ENCODE results near the gene ZNF407.
"Not testable (repeated sequence)": the region's sequence is repeated elsewhere in the genome, so short reads cannot be mapped to it uniquely, and the experiment has no call there.

The ZNF407 gene

GRCh38 chr18:75083761-75084160 lies 486.1 kb downstream of the ZNF407 start:
- no peaks in the 10 kb centered on the region for H3K9me3 ChIP-seq (ENCODE audit: control insufficient read depth, low read length)

DNA sequence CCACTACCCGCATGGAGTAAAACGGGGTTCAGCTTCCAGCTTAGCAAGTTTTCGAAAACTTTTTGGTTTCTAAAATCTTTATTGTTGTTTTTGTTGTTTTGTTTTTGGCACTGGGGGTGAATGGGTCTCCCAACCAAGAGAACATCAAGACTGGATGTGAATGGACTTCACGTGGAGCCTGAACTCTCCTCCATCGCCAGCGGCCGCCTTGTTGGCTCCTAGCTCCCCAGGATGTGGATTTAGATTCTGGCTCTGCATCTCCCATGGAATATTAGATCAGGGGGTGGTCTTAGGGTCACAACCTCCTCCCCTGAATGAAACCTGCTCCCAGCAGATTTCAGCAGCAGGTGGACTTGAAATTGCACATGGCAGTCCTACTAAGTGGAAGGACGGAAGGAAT lies 488.0 kb downstream of the ZNF407 start:
- not testable (repeated sequence) for H3K36me3 ChIP-seq (ENCODE audit: control insufficient read depth, insufficient read depth, low read length); H2AFZ ChIP-seq; H3K9ac ChIP-seq; H3K79me2 ChIP-seq; H3K4me1 ChIP-seq; H3K4me3 ChIP-seq (ENCODE audit: low read depth, low read length); H3K4me2 ChIP-seq (ENCODE audit: low read length); H3K27me3 ChIP-seq (ENCODE audit: control insufficient read depth, insufficient read depth, low read length); H3K9me3 ChIP-seq (ENCODE audit: control insufficient read depth, low read length); H3K27ac ChIP-seq

More at GRCh38 chr18:75083761-75084160, 486.1 kb downstream of the ZNF407 start:
- H3K36me3 ChIP-seq (ENCODE audit: control insufficient read depth, insufficient read depth, low read length), result no peaks in the 10 kb centered on the region
- H3K27me3 ChIP-seq (ENCODE audit: control insufficient read depth, insufficient read depth, low read length), result no peaks in the 10 kb centered on the region
- no peak overlapping the region for H3K9ac ChIP-seq
- H3K4me3 ChIP-seq (ENCODE audit: low read depth, low read length), result no peak overlapping the region
- H3K4me1 ChIP-seq, result no peaks in the 10 kb centered on the region
- H3K79me2 ChIP-seq, result no peaks in the 10 kb centered on the region
- H3K4me2 ChIP-seq (ENCODE audit: low read length), result no peak overlapping the region
- H2AFZ ChIP-seq, result no peak overlapping the region
- H3K27ac ChIP-seq, result no peak overlapping the region
- no peak for TF ChIP-seq CTCF (IDR thresholded peaks at IDR 0.05)

- TF ChIP-seq CTCF (IDR thresholded peaks at IDR 0.05), result no peak
- no peak overlapping the region for H3K9ac ChIP-seq
Measured at GRCh38 chr18:75086494-75087034, 488.9 kb downstream of the ZNF407 start.

DNA sequence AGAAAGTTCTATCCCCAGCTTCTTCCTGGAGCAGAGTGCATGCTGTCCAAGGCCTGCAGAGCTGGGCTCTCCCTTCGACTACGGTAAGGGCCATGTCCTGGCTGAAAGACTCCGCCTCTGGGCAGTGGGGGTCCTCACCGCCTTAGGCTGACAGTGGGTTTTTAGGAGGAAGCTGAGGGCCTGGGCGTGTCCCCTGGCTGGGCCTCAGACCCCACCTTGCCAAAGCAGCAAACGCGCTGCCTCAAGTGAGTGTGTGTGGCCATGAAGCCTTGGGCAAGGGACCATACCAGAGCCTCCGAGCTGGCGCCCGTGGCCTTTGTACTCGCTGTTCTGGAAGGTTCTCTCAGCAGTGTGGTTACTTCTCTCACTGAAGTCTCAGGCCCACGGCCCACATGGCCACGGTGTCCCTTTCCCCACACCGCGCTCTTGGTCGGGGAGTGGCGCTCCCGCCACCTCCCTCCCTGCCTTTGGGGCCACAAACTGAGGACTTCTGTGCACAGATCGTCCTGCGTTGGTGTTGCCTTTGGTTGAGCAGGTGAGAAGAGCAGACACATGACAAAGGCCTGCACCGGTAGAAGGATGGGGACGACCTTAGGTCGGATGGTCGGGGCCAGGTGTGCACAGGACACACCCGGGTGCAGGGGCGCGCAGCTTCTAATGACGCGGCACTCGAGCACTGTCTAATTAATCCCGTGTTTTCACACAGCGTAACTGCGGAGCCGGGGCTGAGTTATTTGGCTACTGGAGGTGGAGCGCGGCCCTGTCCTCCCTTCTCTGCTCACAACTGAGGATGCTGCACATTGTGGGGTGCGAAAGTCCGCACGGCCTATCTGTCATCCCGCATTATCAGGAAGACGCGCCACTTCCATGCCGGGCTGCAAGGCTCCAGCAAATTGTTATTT lies 489.7 kb downstream of the ZNF407 start:
- TF ChIP-seq CTCF (IDR thresholded peaks at IDR 0.05), result no peak
- Histone ChIP-seq H3K36me3 (ENCODE audit: control insufficient read depth, insufficient read depth, low read length) (no peaks in the 10 kb centered on the region), H3K4me1 (no peaks in the 10 kb centered on the region), H3K4me3 (ENCODE audit: low read depth, low read length) (no peak overlapping the region), H2AFZ (no peak overlapping the region), H3K27me3 (ENCODE audit: control insufficient read depth, insufficient read depth, low read length) (no peaks in the 10 kb centered on the region), H3K79me2 (no peaks in the 10 kb centered on the region), H3K9me3 (ENCODE audit: control insufficient read depth, low read length) (no peaks in the 10 kb centered on the region), H3K4me2 (ENCODE audit: low read length) (no peak overlapping the region), H3K27ac (no peak overlapping the region), H3K9ac (no peak overlapping the region)

More at GRCh38 chr18:75086494-75087034, 488.9 kb downstream of the ZNF407 start:
- no peak overlapping the region for H3K4me2 ChIP-seq (ENCODE audit: low read length)
- H3K27ac ChIP-seq, result no peak overlapping the region
- no peaks in the 10 kb centered on the region for H3K79me2 ChIP-seq
- H3K27me3 ChIP-seq (ENCODE audit: control insufficient read depth, insufficient read depth, low read length), result no peaks in the 10 kb centered on the region
- H3K4me3 ChIP-seq (ENCODE audit: low read depth, low read length), result no peak overlapping the region
- no peak overlapping the region for H2AFZ ChIP-seq
- H3K9me3 ChIP-seq (ENCODE audit: control insufficient read depth, low read length), result no peaks in the 10 kb centered on the region
- H3K4me1 ChIP-seq, result no peaks in the 10 kb centered on the region
- H3K36me3 ChIP-seq (ENCODE audit: control insufficient read depth, insufficient read depth, low read length), result no peaks in the 10 kb centered on the region

DNA sequence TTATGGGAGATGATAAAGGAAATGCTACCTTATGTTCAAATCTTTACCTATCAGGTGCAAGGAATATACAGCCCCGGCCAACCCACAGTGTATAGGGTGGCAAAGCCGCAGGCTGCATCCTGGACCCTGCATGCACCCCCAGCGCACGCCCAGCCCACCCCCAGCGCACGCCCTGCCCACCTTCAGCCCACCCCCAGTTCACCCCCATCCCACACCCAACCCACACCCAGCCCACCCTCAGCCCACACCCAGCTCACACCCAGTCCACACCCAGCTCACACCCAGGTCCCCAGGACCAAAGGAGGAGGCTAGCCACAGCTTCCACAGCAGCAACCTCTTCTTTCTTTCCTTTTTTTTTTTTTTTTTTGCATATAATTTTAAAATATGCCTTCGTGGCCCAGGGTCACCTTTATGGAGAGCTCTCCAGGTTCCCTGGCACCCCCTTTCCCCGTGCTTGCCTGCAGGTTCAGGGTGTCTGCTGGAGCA lies 490.4 kb downstream of the ZNF407 start:
- H3K27ac ChIP-seq, result no peak overlapping the region
- H3K4me1 ChIP-seq, result no peaks in the 10 kb centered on the region
- H3K36me3 ChIP-seq (ENCODE audit: control insufficient read depth, insufficient read depth, low read length), result no peaks in the 10 kb centered on the region
- H3K4me3 ChIP-seq (ENCODE audit: low read depth, low read length), result no peak overlapping the region
- no peaks in the 10 kb centered on the region for H3K27me3 ChIP-seq (ENCODE audit: control insufficient read depth, insufficient read depth, low read length)
- no peak overlapping the region for H3K4me2 ChIP-seq (ENCODE audit: low read length)
- no peak overlapping the region for H3K9ac ChIP-seq
- no peaks in the 10 kb centered on the region for H3K79me2 ChIP-seq
- no peak overlapping the region for H2AFZ ChIP-seq
- no peak for TF ChIP-seq CTCF (IDR thresholded peaks at IDR 0.05)
- H3K9me3 ChIP-seq (ENCODE audit: control insufficient read depth, low read length), result no peaks in the 10 kb centered on the region

Data from parathyroid adenoma (tissue), 2 donors.